HG02623 (cell line): ENCODE results near the gene LENG9.
A peak's percentile ranks its signal among the peaks of the same experiment; 100 is the strongest.
"Not testable (repeated sequence)": the region's sequence is repeated elsewhere in the genome, so short reads cannot be mapped to it uniquely, and the experiment has no call there.

Experiments
- ATAC-seq: cut with Tn5 transposase; IDR thresholded peaks from one replicate; pipeline ENCODE4 v1.9.1; 2021; ENCODE audit warnings: moderate library complexity; ENCODE audit not compliant: unreplicated experiment

Gene LENG9

GRCh38 chr19:54478677-54479266 lies 15.2 kb upstream of the LENG9 start:
- ATAC-seq = no peak

- no peak for ATAC-seq
Measured at GRCh38 chr19:54477650-54478049, 14.1 kb upstream of the LENG9 start.

- ATAC-seq = no peak
Measured at GRCh38 chr19:54475706-54476105, 12.1 kb upstream of the LENG9 start.

- ATAC-seq = no peak
Measured at GRCh38 chr19:54473892-54474372, 10.4 kb upstream of the LENG9 start.

- ATAC-seq = no peak
Measured at GRCh38 chr19:54473071-54473891, 9.7 kb upstream of the LENG9 start, which contains the start of gene CDC42EP5. TSS of gene CDC42EP5 (minus strand) at chr19:54473296. CDS start at chr19:54465547, 7,749 bp downstream.

- no peak for ATAC-seq
Measured at GRCh38 chr19:54470991-54471782, 7.6 kb upstream of the LENG9 start.

GRCh38 chr19:54470276-54470887 lies 6.8 kb upstream of the LENG9 start:
- no peak for ATAC-seq

- no peak for ATAC-seq
Measured at GRCh38 chr19:54469496-54469934, 5.9 kb upstream of the LENG9 start.

- not testable (repeated sequence) for ATAC-seq
Measured at GRCh38 chr19:54466110-54466480, 2.5 kb upstream of the LENG9 start.

GRCh38 chr19:54465426-54466109 lies 2.0 kb upstream of the LENG9 start:
- ATAC-seq = no peak

- ATAC-seq = peak; percentile 39
Measured at GRCh38 chr19:54464630-54465425, 1.2 kb upstream of the LENG9 start.

GRCh38 chr19:54464044-54464629 lies 559 bp upstream of the LENG9 start:
- peak; percentile 36 for ATAC-seq

- ATAC-seq = peak; percentile 1
Measured at GRCh38 chr19:54462655-54463530, 685 bp downstream of the LENG9 start.

GRCh38 chr19:54462047-54462654 lies 1.4 kb downstream of the LENG9 start:
- no peak for ATAC-seq

GRCh38 chr19:54461613-54462012 lies 2.0 kb downstream of the LENG9 start:
- ATAC-seq = no peak

- no peak for ATAC-seq
Measured at GRCh38 chr19:54461210-54461609, 2.4 kb downstream of the LENG9 start.

GRCh38 chr19:54460230-54461005 lies 3.2 kb downstream of the LENG9 start:
- no peak for ATAC-seq
